COLO668 (cell line): ENCODE data around the gene AGBL3.

ENCODE experiments used
- DNase-seq: peaks from one replicate; lab custom pipeline; 2025; ENCODE audit not compliant: unreplicated experiment; lab: John Stamatoyannopoulos, UW

AGBL3 gene

GRCh38 chr7:135181929-135182678, 195.8 kb downstream of the AGBL3 start:
- DNase-seq, result no peak

- DNase-seq, result no peak
Measured at GRCh38 chr7:135183478-135183877, 197.2 kb downstream of the AGBL3 start.

DNA sequence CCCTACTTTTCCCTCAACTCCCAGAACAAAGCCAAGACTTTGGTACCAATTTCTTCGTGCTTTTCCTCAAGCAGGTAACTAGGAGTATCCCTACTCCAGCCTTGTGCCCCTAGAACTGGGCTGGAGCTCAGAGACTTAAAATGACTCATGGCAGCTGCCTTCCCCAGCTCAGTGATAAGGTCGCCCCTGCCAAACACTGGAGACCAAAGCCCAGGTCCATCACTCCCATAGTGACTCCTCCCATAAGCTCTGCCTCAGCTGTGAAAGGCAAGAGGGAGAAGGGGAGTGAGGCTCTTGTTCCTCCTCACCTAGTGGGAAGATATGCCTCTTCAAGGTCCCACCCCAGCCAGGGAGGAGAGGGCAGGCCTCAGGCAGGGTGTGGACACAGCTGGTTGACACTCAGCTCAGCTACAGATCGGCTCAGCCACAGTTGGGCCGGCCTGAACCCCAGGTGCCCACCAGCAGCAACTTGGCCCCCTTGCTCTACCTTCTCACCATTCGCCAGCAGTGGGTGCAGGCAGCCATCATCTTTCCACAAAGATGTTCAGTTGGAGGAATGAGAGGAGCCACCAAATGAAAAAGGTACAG, 198.0 kb downstream of the AGBL3 start:
- DNase-seq, result no peak
